K562 (cell line): Measurements from ENCODE around the gene PIK3R2. TPM values are rescaled to one million over a fixed set of nuclear protein-coding genes. Genes with fewer than 3 reads are reported as not detected.
A peak's percentile ranks its signal among the peaks of the same experiment; 100 is the strongest.

Source experiments
- ARID2 ChIP-seq: fragments of 450-650 bp; IDR thresholded peaks from 2 replicates; pipeline ENCODE4 v1.6.1; 2017; ENCODE audit warnings: antibody characterized with exemption, mild to moderate bottlenecking
- CSDE1 ChIP-seq, 2 experiments: fragments of 450-650 bp; IDR thresholded peaks; 2 replicates each; pipeline ENCODE4 v1.6.1; 2016; ENCODE audit warnings: mild to moderate bottlenecking in 1 of 2
- ILF3 ChIP-seq: fragments of 450-650 bp; IDR thresholded peaks from 2 replicates; pipeline ENCODE4 v1.6.1; 2018; ENCODE audit warnings: antibody characterized with exemption, mild to moderate bottlenecking, moderate library complexity, borderline replicate concordance
- KDM5B ChIP-seq: fragments of 200-600 bp; sonication (generic); IDR thresholded peaks from 2 replicates; pipeline ENCODE4 v1.6.1; 2012; ENCODE audit warnings: low read depth, mild to moderate bottlenecking, moderate library complexity, low read length, control low read depth, inconsistent platforms; ENCODE audit not compliant: insufficient replicate concordance
- MCM2 ChIP-seq: fragments of 450-650 bp; IDR thresholded peaks from 2 replicates; pipeline ENCODE4 v1.6.1; 2017; ENCODE audit warnings: low read depth, mild to moderate bottlenecking
- MEIS2 ChIP-seq: fragments of 450-650 bp; IDR thresholded peaks from 2 replicates; pipeline ENCODE4 v1.6.1; 2014; ENCODE audit warnings: mild to moderate bottlenecking; ENCODE audit not compliant: partially characterized antibody
- MYC ChIP-seq, 2 experiments: fragments of 250-450 bp in 1 of 2; sonication (Bioruptor Pico) in 1 of 2; IDR thresholded peaks; 2 replicates each; pipeline versions ENCODE4 v1.5.1 to v1.6.1; 2012 to 2021; ENCODE audit warnings: low read depth in 2 of 2, borderline replicate concordance in 1 of 2, improper control_type of control experiment in 1 of 2, low read length in 1 of 2, mild to moderate bottlenecking in 1 of 2, moderate library complexity in 1 of 2
- RBBP5 ChIP-seq: fragments of 200-600 bp; sonication (generic); IDR thresholded peaks from 2 replicates; pipeline ENCODE4 v1.6.1; 2012; ENCODE audit warnings: borderline replicate concordance, mild to moderate bottlenecking, low read length, control low read depth, inconsistent platforms; ENCODE audit not compliant: insufficient read depth, poor library complexity, severe bottlenecking
- RBM34 ChIP-seq: fragments of 200-400 bp; formaldehyde crosslinking; IDR thresholded peaks from 2 replicates; pipeline ENCODE4 v1.6.1; 2018; ENCODE audit warnings: low read length, borderline replicate concordance; ENCODE audit not compliant: insufficient read depth
- SAFB ChIP-seq: fragments of 200-400 bp; formaldehyde crosslinking; IDR thresholded peaks from 2 replicates; pipeline ENCODE4 v1.6.1; 2017; ENCODE audit warnings: low read depth, low read length, borderline replicate concordance
- SRSF1 ChIP-seq: fragments of 200-400 bp; formaldehyde crosslinking; IDR thresholded peaks from 2 replicates; pipeline ENCODE4 v1.6.1; 2017; ENCODE audit warnings: mild to moderate bottlenecking, low read depth, low read length, moderate library complexity
- U2AF1 ChIP-seq: fragments of 200-400 bp; formaldehyde crosslinking; optimal IDR thresholded peaks from 2 replicates; pipeline ENCODE3; 2017; ENCODE audit warnings: mild to moderate bottlenecking, low read depth, low read length, moderate library complexity
- ZNF347 ChIP-seq: fragments of 450-650 bp; formaldehyde crosslinking; IDR thresholded peaks from 2 replicates; pipeline ENCODE4 v1.4.0; 2020; ENCODE audit warnings: low read depth, mild to moderate bottlenecking, moderate library complexity
- ZNF707 ChIP-seq: fragments of 250-450 bp; sonication (Bioruptor Pico); conservative IDR thresholded peaks from 2 replicates; pipeline ENCODE4 v1.8.0; 2022; ENCODE audit warnings: inconsistent platforms, mild to moderate bottlenecking, moderate library complexity
- polyA plus RNA-seq, 8 experiments: library from polyadenylated mRNA; depleted of rRNA in 4 of 8; stranded (reverse) in 5 of 8; unstranded in 3 of 8; fragments of >200 nt; fragmentation: Nextera tagmentation in 2 of 8; fragmentation: Illumina TruSeq in 1 of 8; extraction: Ambion mirVana in 2 of 8; extraction: Trizol in 1 of 8; gene quantifications; 2 replicates each; pipeline versions ENCODE4 v1.2.1 to v1.2.3, GENCODE V29; 2011 to 2014; ENCODE audit warnings: inconsistent platforms in 1 of 8, missing spikeins in 1 of 8
- total RNA-seq, 7 experiments: library from RNA; depleted of rRNA in 6 of 7; stranded (reverse); fragments of >200 nt in 6 of 7; fragmentation: Illumina TruSeq in 2 of 7; extraction: Trizol in 2 of 7; gene quantifications; 2 replicates each; pipeline versions ENCODE4 v1.2.1 to v1.2.3, GENCODE V29; 2011 to 2021; ENCODE audit warnings: low replicate concordance in 1 of 7
- TF ChIP-seq, protein P1 (sequence below), 2 experiments: fragments of 250-450 bp in 1 of 2; fragments of 450-650 bp in 1 of 2; sonication (Bioruptor Pico) in 1 of 2; IDR thresholded peaks; 2 replicates each; pipeline versions ENCODE4 v1.6.1 to v1.8.0; 2016 to 2021; ENCODE audit warnings: mild to moderate bottlenecking in 2 of 2, moderate library complexity in 2 of 2, missing compliant biosample characterization in 1 of 2, missing genetic modification characterization in 1 of 2
- TF ChIP-seq, protein P2 (sequence below): fragments of 250-450 bp; sonication (Bioruptor Pico); IDR thresholded peaks from 2 replicates; pipeline ENCODE4 v1.8.0; 2021; ENCODE audit warnings: mild to moderate bottlenecking, moderate library complexity
- TF ChIP-seq, protein P3 (sequence below), 3 experiments: fragments of 200-800 bp in 1 of 3; sonication (Bioruptor generic) in 1 of 3; sonication (generic) in 1 of 3; formaldehyde crosslinking in 1 of 3; IDR thresholded peaks; 2 replicates each; pipeline versions ENCODE4 v1.6.1 to v1.8.0; 2016 to 2022; ENCODE audit warnings: mild to moderate bottlenecking in 2 of 3, missing compliant biosample characterization in 2 of 3, missing genetic modification characterization in 2 of 3, missing genetic modification reagents in 1 of 3
- TF ChIP-seq, protein P4 (sequence below): conservative IDR thresholded peaks from 2 replicates; pipeline ENCODE4 v1.6.1; 2011; ENCODE audit warnings: low read depth, mild to moderate bottlenecking, low read length; ENCODE audit not compliant: control insufficient read depth

PIK3R2 gene
- total and polyA plus RNA-seq, 9 of the 15 experiments (the other 6 are each of a cell fraction or from before 2014, with no cell fraction given): 0.39 to 37.9 (median 5.3) TPM

DNA sequence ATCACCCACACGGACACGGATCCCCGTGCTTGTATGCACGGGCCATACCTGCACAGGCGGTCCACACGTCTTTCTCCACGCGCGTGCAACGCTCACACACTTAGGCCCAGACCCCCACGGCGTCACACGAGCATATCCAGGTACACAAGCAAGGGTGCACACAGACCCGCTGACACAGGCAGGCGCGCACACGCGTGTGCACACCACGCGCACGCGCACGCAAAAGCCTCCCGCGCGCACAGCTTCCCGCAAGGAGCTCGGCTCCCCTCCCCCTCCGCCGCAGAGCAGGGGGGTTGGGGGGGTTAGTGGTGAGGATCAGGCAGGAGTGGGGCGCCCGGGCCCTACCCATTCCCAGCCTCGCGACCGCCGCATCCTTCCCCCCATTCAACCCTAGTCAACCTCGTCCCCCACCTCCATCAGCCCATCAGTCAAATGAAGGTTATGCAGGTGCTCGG is 50.5 kb downstream of the PIK3R2 start (continued):
- TF ChIP-seq MCM2 (no peak), RBBP5 (peak; percentile 69), ZNF707 (CRISPR knock-in tag) (0 out of 2 replicates have a peak, but pooled peaks have one; percentile 19), SRSF1 (no peak), ARID2 (peak; percentile 52; the same call in 1 of the 2 replicates), KDM5B (peak; percentile 38), ZNF347 (no peak), ILF3 (no peak), SAFB (peak; percentile 96), CSDE1 (IDR thresholded peaks at IDR 0.05) (no peak), U2AF1 (peak; percentile 13), MYC (IDR thresholded peaks at IDR 0.05; ENCODE audit: low read depth, low read length) (no peak), MYC (CRISPR knock-in tag; IDR thresholded peaks at IDR 0.05; ENCODE audit: borderline replicate concordance, low read depth) (peak; percentile 16; the same call in 1 of the 2 replicates), RBM34 (no peak), MEIS2 (no peak)
- TF ChIP-seq, protein P1, sequence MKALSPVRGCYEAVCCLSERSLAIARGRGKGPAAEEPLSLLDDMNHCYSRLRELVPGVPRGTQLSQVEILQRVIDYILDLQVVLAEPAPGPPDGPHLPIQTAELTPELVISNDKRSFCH (CRISPR knock-in tag; IDR thresholded peaks at IDR 0.05): no peak
- TF ChIP-seq, protein P1 (tag; IDR thresholded peaks at IDR 0.05): 0 out of 2 replicates have a peak, but pooled peaks have one; percentile 21
- TF ChIP-seq, protein P2, sequence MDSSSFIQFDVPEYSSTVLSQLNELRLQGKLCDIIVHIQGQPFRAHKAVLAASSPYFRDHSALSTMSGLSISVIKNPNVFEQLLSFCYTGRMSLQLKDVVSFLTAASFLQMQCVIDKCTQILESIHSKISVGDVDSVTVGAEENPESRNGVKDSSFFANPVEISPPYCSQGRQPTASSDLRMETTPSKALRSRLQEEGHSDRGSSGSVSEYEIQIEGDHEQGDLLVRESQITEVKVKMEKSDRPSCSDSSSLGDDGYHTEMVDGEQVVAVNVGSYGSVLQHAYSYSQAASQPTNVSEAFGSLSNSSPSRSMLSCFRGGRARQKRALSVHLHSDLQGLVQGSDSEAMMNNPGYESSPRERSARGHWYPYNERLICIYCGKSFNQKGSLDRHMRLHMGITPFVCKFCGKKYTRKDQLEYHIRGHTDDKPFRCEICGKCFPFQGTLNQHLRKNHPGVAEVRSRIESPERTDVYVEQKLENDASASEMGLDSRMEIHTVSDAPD (CRISPR knock-in tag): no peak
- TF ChIP-seq, protein P3, sequence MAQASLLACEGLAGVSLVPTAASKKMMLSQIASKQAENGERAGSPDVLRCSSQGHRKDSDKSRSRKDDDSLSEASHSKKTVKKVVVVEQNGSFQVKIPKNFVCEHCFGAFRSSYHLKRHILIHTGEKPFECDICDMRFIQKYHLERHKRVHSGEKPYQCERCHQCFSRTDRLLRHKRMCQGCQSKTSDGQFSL (CRISPR knock-in tag; IDR thresholded peaks at IDR 0.05): peak; percentile 66; the same call in 1 of the 2 replicates
- TF ChIP-seq, protein P3 (tag; IDR thresholded peaks at IDR 0.05): no peak
- TF ChIP-seq, protein P4, sequence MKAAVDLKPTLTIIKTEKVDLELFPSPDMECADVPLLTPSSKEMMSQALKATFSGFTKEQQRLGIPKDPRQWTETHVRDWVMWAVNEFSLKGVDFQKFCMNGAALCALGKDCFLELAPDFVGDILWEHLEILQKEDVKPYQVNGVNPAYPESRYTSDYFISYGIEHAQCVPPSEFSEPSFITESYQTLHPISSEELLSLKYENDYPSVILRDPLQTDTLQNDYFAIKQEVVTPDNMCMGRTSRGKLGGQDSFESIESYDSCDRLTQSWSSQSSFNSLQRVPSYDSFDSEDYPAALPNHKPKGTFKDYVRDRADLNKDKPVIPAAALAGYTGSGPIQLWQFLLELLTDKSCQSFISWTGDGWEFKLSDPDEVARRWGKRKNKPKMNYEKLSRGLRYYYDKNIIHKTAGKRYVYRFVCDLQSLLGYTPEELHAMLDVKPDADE: 0 out of 2 replicates have a peak, but pooled peaks have one; percentile 50
